CD14-positive monocyte (primary cell): ENCODE results near the gene ZNF229. TPM values are rescaled to one million over a fixed set of nuclear protein-coding genes. Genes with fewer than 3 reads are reported as not detected.

ENCODE experiments used
- DNase-seq, 3 donors: peaks; one replicate each; pipeline ENCODE4 v3.0.0-alpha.2; 2011 to 2022
- H2AFZ ChIP-seq: 2 replicates; pipeline ENCODE4 v1.6.0; 2012; ENCODE audit warnings: mild to moderate bottlenecking, low read depth, low read length, inconsistent platforms; ENCODE audit not compliant: insufficient read depth, poor library complexity, severe bottlenecking
- H3K27ac ChIP-seq, 2 donors: 1 replicate in 1 of 2; 2 replicates in 1 of 2; pipeline ENCODE4 v1.5.1; 2012 to 2013; ENCODE audit warnings: low read length in 2 of 2, control low read depth in 1 of 2, inconsistent platforms in 1 of 2, low read depth in 1 of 2, mild to moderate bottlenecking in 1 of 2
- H3K27me3 ChIP-seq, 2 donors: one replicate each; pipeline versions ENCODE4 v1.6.0 to v1.6.1; 2011 to 2013; ENCODE audit warnings: low read length in 2 of 2; ENCODE audit not compliant: control insufficient read depth in 2 of 2, insufficient read depth in 2 of 2
- H3K36me3 ChIP-seq, 2 donors: replicated peaks in 1 of 2; 1 replicate in 1 of 2; 2 replicates in 1 of 2; pipeline versions ENCODE4 v1.5.1 to v1.6.1; 2012 to 2013; ENCODE audit warnings: low read length in 2 of 2, control low read depth in 1 of 2, inconsistent platforms in 1 of 2, mild to moderate bottlenecking in 1 of 2; ENCODE audit not compliant: insufficient read depth in 2 of 2, control insufficient read depth in 1 of 2
- H3K4me1 ChIP-seq, 2 donors: 1 replicate in 1 of 2; 2 replicates in 1 of 2; pipeline versions ENCODE4 v1.5.1 to v1.6.1; 2012 to 2013; ENCODE audit warnings: low read length in 2 of 2, control low read depth in 1 of 2, inconsistent platforms in 1 of 2, mild to moderate bottlenecking in 1 of 2, moderate library complexity in 1 of 2; ENCODE audit not compliant: insufficient read depth in 2 of 2, control insufficient read depth in 1 of 2
- H3K4me2 ChIP-seq: replicated peaks from 2 replicates; pipeline ENCODE3; 2012; ENCODE audit warnings: low read length, moderate library complexity, mild to moderate bottlenecking; ENCODE audit not compliant: poor library complexity, severe bottlenecking; ENCODE audit errors: extremely low read depth
- H3K4me3 ChIP-seq, 3 experiments: fragments of 200-600 bp in 1 of 3; sonication (generic) in 1 of 3; replicated peaks in 1 of 3; 1 replicate in 2 of 3; 2 replicates in 1 of 3; pipeline ENCODE4 v1.5.1; 2011 to 2013; ENCODE audit warnings: low read length in 3 of 3, mild to moderate bottlenecking in 3 of 3, control low read depth in 2 of 3, low read depth in 2 of 3, inconsistent platforms in 1 of 3, moderate library complexity in 1 of 3
- H3K79me2 ChIP-seq: 2 replicates; pipeline ENCODE4 v1.6.0; 2012; ENCODE audit warnings: mild to moderate bottlenecking, control low read depth, inconsistent platforms, low read length, moderate library complexity; ENCODE audit not compliant: insufficient read depth
- H3K9ac ChIP-seq: 2 replicates; pipeline ENCODE4 v1.6.0; 2017; ENCODE audit warnings: low read length, mild to moderate bottlenecking; ENCODE audit not compliant: insufficient read depth, poor library complexity, severe bottlenecking
- H3K9me3 ChIP-seq, 2 donors: replicated peaks in 1 of 2; 1 replicate in 1 of 2; 2 replicates in 1 of 2; pipeline versions ENCODE4 v1.5.1 to v1.6.1; 2012 to 2013; ENCODE audit warnings: low read length in 2 of 2, control low read depth in 1 of 2; ENCODE audit not compliant: control insufficient read depth in 1 of 2, insufficient read depth in 1 of 2
- H4K20me1 ChIP-seq: 2 replicates; pipeline ENCODE4 v1.6.0; 2012; ENCODE audit warnings: mild to moderate bottlenecking, low read length, control low read depth, moderate library complexity; ENCODE audit not compliant: insufficient read depth
- H3K27ac Mint-ChIP-seq, 7 donors: one replicate each; pipeline ENCODE4 v1.8.0; 2020; ENCODE audit warnings: mild to moderate bottlenecking in 7 of 7, mixed read lengths in 7 of 7, moderate library complexity in 6 of 7, inconsistent platforms in 2 of 7
- H3K27me3 Mint-ChIP-seq, 3 donors: one replicate each; pipeline ENCODE4 v1.8.0; 2021 to 2022; ENCODE audit warnings: low read depth in 3 of 3, mild to moderate bottlenecking in 3 of 3, mixed read lengths in 3 of 3, moderate library complexity in 3 of 3, inconsistent platforms in 1 of 3
- H3K36me3 Mint-ChIP-seq, 2 donors: one replicate each; pipeline ENCODE4 v1.8.0; 2020; ENCODE audit warnings: mixed read lengths in 2 of 2, inconsistent platforms in 1 of 2, mild to moderate bottlenecking in 1 of 2
- H3K4me1 Mint-ChIP-seq: one replicate; pipeline ENCODE4 v1.8.0; 2020; ENCODE audit warnings: mild to moderate bottlenecking, mixed read lengths
- H3K4me3 Mint-ChIP-seq, 2 donors: one replicate each; pipeline ENCODE4 v1.8.0; 2020; ENCODE audit warnings: mild to moderate bottlenecking in 2 of 2, mixed read lengths in 2 of 2, moderate library complexity in 1 of 2
- H3K9me3 Mint-ChIP-seq, 7 donors: one replicate each; pipeline ENCODE4 v1.8.0; 2020 to 2022; ENCODE audit warnings: mixed read lengths in 7 of 7, mild to moderate bottlenecking in 6 of 7, moderate library complexity in 6 of 7, inconsistent platforms in 2 of 7
- WGBS: methylation state at CpG from one replicate; pipeline ENCODE4 v1.1.5; 2013; ENCODE audit warnings: missing lambda C conversion rate; ENCODE audit not compliant: insufficient coverage; 5-methylcytosine and 5-hydroxymethylcytosine counted together
- intact Hi-C, 2 donors: fragments of 100-400 bp; cut with micrococcal nuclease; formaldehyde crosslinking; loops; one replicate each; pipeline versions ENCODE4 v1.15.0 to v1.15.1; 2023
- polyA plus RNA-seq, 3 donors: library from polyadenylated mRNA; depleted of rRNA in 1 of 3; unstranded in 2 of 3; stranded (reverse) in 1 of 3; fragments of 300-500 nt in 2 of 3; fragments of >200 nt in 1 of 3; fragmentation: Illumina TruSeq in 2 of 3; gene quantifications; 1 replicate in 2 of 3; 2 replicates in 1 of 3; pipeline ENCODE4 v1.2.3, GENCODE V29; 2012 to 2021
- TF ChIP-seq, protein P1 (sequence below): fragments of 200-600 bp; IDR thresholded peaks from one replicate; pipeline ENCODE4 v1.8.0; 2022; ENCODE audit warnings: antibody characterized with exemption, mild to moderate bottlenecking

ZNF229 gene
- polyA plus RNA-seq, 3 donors = 0.03 TPM; not detected in 2

DNA sequence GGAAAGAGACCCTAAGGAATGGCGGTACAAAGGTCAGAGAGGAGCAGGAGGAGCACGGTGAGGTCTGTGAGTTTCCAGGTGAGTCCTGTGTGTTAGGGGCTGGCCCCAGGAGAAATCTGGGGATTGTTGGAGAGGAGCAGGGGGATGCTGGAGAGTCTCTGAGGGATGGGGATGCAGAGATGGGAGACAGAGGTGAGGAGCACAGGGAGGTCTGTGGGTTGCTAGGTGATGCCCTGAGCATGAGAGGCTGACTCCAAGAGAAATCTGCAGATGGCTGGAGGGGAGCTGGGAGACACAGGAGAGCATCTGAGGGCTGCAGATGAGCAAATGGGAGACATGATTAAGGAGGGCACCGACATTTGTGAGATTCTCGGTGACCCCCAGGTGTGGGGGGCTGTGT is 4.1 kb upstream of the ZNF229 start:
- Histone ChIP-seq H3K9me3 (peaks cover 73 to 95% of the 10 kb centered on the region in 2 donors), H3K27me3 (no peaks in the 10 kb centered on the region), H3K4me3 (no peak overlapping the region), H3K4me2 (no peak overlapping the region), H3K4me1 (peaks cover 6 to 10% of the 10 kb centered on the region in 2 donors), H3K9ac (no peak overlapping the region), H4K20me1 (no peaks in the 10 kb centered on the region), H2AFZ (no peak overlapping the region), H3K27ac (no peak overlapping the region), H3K79me2 (no peaks in the 10 kb centered on the region), H3K36me3 (no peaks in the 10 kb centered on the region)
- H3K27me3 Mint-ChIP-seq = no peaks in the 10 kb centered on the region
- H3K27ac Mint-ChIP-seq = no peak overlapping the region
- intact Hi-C loops = no loop called here
- 93% methylated on average over 4 of the region's 4 CpGs for WGBS
- H3K4me3 Mint-ChIP-seq = no peak overlapping the region
- peaks cover 9% of the 10 kb centered on the region for H3K4me1 Mint-ChIP-seq
- DNase-seq = no peak
- peaks cover 0 to 3% of the 10 kb centered on the region in 2 donors for H3K36me3 Mint-ChIP-seq
- H3K9me3 Mint-ChIP-seq = peaks cover 42 to 77% (median 63%) of the 10 kb centered on the region in 7 donors
- TF ChIP-seq, protein P1, sequence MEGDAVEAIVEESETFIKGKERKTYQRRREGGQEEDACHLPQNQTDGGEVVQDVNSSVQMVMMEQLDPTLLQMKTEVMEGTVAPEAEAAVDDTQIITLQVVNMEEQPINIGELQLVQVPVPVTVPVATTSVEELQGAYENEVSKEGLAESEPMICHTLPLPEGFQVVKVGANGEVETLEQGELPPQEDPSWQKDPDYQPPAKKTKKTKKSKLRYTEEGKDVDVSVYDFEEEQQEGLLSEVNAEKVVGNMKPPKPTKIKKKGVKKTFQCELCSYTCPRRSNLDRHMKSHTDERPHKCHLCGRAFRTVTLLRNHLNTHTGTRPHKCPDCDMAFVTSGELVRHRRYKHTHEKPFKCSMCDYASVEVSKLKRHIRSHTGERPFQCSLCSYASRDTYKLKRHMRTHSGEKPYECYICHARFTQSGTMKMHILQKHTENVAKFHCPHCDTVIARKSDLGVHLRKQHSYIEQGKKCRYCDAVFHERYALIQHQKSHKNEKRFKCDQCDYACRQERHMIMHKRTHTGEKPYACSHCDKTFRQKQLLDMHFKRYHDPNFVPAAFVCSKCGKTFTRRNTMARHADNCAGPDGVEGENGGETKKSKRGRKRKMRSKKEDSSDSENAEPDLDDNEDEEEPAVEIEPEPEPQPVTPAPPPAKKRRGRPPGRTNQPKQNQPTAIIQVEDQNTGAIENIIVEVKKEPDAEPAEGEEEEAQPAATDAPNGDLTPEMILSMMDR = no peak

- Histone ChIP-seq H3K9ac (no peak overlapping the region), H3K36me3 (no peaks in the 10 kb centered on the region), H3K9me3 (peaks cover 67 to 95% of the 10 kb centered on the region in 2 donors), H3K79me2 (no peaks in the 10 kb centered on the region), H3K4me1 (peaks cover 6 to 10% of the 10 kb centered on the region in 2 donors), H3K27me3 (no peaks in the 10 kb centered on the region), H3K4me2 (no peak overlapping the region), H3K4me3 (no peak overlapping the region), H3K27ac (no peak overlapping the region), H4K20me1 (no peaks in the 10 kb centered on the region), H2AFZ (no peak overlapping the region)
- DNase-seq = no peak
- Mint-ChIP-seq H3K4me1 (peaks cover 9% of the 10 kb centered on the region), H3K4me3 (no peak overlapping the region), H3K27me3 (no peaks in the 10 kb centered on the region), H3K9me3 (peaks cover 42 to 81% (median 69%) of the 10 kb centered on the region in 7 donors), H3K27ac (no peak overlapping the region), H3K36me3 (peaks cover 0 to 3% of the 10 kb centered on the region in 2 donors)
- intact Hi-C loops = no loop called here
- WGBS = 89% methylated on average over 9 of the region's 18 CpGs
- TF ChIP-seq, protein P1 = no peak
Measured at GRCh38 chr19:44451687-44452086, 3.4 kb upstream of the ZNF229 start.
